OCI-LY7 (cell line): Measurements from ENCODE around the gene APBB2.

Experiments used
- EZH2phosphoT487 ChIP-seq: fragments of 200-600 bp; sonication (generic); IDR thresholded peaks from 2 replicates; pipeline ENCODE4 v1.6.1; 2018; ENCODE audit warnings: low read depth, borderline replicate concordance, mild to moderate bottlenecking, mixed run types, antibody characterized with exemption, low read length, moderate library complexity, mixed read lengths
- TF ChIP-seq, protein P1 (sequence below): fragments of 200-600 bp; sonication (generic); conservative IDR thresholded peaks from 2 replicates; pipeline ENCODE4 v1.5.1; 2014; ENCODE audit warnings: mild to moderate bottlenecking, antibody characterized with exemption, low read length, moderate library complexity, mixed read lengths

DNA sequence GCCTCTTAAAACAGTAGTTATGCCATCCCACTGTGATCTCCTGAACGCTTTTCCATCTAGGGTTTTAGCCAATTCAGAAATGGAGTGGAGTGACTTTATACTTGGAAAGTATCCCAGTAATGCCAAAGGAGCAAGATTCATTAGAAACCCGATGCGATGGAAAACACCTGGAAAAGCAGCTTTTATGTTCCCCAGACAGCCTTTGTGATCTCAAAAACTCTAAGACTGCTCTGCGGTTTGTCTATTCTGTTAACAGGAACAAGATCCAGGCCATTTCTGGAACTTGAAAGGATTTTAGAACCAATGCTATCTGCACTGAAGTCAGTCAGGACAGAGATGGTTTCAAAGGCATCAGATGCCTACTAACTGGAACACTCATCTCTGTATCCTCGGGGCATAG is 145.1 kb downstream of the APBB2 start:
- TF ChIP-seq, protein P1, sequence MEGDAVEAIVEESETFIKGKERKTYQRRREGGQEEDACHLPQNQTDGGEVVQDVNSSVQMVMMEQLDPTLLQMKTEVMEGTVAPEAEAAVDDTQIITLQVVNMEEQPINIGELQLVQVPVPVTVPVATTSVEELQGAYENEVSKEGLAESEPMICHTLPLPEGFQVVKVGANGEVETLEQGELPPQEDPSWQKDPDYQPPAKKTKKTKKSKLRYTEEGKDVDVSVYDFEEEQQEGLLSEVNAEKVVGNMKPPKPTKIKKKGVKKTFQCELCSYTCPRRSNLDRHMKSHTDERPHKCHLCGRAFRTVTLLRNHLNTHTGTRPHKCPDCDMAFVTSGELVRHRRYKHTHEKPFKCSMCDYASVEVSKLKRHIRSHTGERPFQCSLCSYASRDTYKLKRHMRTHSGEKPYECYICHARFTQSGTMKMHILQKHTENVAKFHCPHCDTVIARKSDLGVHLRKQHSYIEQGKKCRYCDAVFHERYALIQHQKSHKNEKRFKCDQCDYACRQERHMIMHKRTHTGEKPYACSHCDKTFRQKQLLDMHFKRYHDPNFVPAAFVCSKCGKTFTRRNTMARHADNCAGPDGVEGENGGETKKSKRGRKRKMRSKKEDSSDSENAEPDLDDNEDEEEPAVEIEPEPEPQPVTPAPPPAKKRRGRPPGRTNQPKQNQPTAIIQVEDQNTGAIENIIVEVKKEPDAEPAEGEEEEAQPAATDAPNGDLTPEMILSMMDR: no peak
- TF ChIP-seq EZH2phosphoT487: no peak
